ENCODE measurements around the gene SPTB. TPM values are rescaled to one million over a fixed set of nuclear protein-coding genes. Genes with fewer than 3 reads are reported as not detected.
A peak's percentile ranks its signal among the peaks of the same experiment; 100 is the strongest.

SPTB gene
- total and polyA plus RNA-seq, 9 of the 15 experiments (the other 6 are each of a cell fraction or from before 2014, with no cell fraction given) = 0.21 to 45.9 (median 11.7) TPM

DNA sequence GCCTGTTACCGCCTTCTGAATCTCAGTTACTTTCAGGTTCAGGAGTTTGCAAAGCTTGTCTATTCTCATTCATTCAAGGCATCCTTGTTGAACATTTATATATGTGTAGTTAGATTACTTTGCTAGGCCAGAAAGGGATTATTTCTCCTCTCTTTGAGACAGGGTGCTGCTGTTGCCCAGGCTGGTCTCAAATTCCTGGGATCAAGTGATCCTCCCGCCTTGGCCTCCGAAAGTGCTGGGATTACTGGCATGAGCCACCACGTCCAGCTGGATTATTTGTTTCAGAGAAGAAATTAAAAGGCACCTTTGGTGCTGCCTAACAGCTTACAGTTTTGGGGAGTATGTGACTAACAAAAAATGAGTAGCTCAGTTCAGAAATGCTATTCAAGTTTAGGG lies 35.3 kb upstream of the SPTB start:
- BruUV-seq (replicated peaks) = TSS peak; percentile 68
- H3K79me2 ChIP-seq (ENCODE audit: control insufficient read depth, insufficient read depth, low read length) = peaks cover 29% of the 10 kb centered on the region
- 8% methylated on average over 4 of the region's 4 CpGs for WGBS (ENCODE audit: insufficient coverage, low coverage, missing lambda C conversion rate)
- TF ChIP-seq, protein P1, sequence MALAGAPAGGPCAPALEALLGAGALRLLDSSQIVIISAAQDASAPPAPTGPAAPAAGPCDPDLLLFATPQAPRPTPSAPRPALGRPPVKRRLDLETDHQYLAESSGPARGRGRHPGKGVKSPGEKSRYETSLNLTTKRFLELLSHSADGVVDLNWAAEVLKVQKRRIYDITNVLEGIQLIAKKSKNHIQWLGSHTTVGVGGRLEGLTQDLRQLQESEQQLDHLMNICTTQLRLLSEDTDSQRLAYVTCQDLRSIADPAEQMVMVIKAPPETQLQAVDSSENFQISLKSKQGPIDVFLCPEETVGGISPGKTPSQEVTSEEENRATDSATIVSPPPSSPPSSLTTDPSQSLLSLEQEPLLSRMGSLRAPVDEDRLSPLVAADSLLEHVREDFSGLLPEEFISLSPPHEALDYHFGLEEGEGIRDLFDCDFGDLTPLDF (CRISPR knock-in tag; IDR thresholded peaks at IDR 0.05) = no peak
- TF ChIP-seq RAD51 (IDR thresholded peaks at IDR 0.05; ENCODE audit: borderline replicate concordance, low read depth) = no peak
- no peak for TF ChIP-seq HNRNPL (IDR thresholded peaks at IDR 0.05; ENCODE audit: low read depth, low read length)
- TF ChIP-seq ZBTB9 (CRISPR knock-in tag; IDR thresholded peaks at IDR 0.05) = no peak
- TF ChIP-seq POLR2B (IDR thresholded peaks at IDR 0.05; ENCODE audit: low read depth, partially characterized antibody) = no peak
- no peak for TF ChIP-seq CGGBP1 (CRISPR knock-in tag; IDR thresholded peaks at IDR 0.05)
- no peak for TF ChIP-seq NFE2L1 (tag; IDR thresholded peaks at IDR 0.05; ENCODE audit: borderline replicate concordance, low read depth)
- TF ChIP-seq BRD9 (IDR thresholded peaks at IDR 0.05; ENCODE audit: low read depth, partially characterized antibody) = no peak
- TF ChIP-seq, protein P2, sequence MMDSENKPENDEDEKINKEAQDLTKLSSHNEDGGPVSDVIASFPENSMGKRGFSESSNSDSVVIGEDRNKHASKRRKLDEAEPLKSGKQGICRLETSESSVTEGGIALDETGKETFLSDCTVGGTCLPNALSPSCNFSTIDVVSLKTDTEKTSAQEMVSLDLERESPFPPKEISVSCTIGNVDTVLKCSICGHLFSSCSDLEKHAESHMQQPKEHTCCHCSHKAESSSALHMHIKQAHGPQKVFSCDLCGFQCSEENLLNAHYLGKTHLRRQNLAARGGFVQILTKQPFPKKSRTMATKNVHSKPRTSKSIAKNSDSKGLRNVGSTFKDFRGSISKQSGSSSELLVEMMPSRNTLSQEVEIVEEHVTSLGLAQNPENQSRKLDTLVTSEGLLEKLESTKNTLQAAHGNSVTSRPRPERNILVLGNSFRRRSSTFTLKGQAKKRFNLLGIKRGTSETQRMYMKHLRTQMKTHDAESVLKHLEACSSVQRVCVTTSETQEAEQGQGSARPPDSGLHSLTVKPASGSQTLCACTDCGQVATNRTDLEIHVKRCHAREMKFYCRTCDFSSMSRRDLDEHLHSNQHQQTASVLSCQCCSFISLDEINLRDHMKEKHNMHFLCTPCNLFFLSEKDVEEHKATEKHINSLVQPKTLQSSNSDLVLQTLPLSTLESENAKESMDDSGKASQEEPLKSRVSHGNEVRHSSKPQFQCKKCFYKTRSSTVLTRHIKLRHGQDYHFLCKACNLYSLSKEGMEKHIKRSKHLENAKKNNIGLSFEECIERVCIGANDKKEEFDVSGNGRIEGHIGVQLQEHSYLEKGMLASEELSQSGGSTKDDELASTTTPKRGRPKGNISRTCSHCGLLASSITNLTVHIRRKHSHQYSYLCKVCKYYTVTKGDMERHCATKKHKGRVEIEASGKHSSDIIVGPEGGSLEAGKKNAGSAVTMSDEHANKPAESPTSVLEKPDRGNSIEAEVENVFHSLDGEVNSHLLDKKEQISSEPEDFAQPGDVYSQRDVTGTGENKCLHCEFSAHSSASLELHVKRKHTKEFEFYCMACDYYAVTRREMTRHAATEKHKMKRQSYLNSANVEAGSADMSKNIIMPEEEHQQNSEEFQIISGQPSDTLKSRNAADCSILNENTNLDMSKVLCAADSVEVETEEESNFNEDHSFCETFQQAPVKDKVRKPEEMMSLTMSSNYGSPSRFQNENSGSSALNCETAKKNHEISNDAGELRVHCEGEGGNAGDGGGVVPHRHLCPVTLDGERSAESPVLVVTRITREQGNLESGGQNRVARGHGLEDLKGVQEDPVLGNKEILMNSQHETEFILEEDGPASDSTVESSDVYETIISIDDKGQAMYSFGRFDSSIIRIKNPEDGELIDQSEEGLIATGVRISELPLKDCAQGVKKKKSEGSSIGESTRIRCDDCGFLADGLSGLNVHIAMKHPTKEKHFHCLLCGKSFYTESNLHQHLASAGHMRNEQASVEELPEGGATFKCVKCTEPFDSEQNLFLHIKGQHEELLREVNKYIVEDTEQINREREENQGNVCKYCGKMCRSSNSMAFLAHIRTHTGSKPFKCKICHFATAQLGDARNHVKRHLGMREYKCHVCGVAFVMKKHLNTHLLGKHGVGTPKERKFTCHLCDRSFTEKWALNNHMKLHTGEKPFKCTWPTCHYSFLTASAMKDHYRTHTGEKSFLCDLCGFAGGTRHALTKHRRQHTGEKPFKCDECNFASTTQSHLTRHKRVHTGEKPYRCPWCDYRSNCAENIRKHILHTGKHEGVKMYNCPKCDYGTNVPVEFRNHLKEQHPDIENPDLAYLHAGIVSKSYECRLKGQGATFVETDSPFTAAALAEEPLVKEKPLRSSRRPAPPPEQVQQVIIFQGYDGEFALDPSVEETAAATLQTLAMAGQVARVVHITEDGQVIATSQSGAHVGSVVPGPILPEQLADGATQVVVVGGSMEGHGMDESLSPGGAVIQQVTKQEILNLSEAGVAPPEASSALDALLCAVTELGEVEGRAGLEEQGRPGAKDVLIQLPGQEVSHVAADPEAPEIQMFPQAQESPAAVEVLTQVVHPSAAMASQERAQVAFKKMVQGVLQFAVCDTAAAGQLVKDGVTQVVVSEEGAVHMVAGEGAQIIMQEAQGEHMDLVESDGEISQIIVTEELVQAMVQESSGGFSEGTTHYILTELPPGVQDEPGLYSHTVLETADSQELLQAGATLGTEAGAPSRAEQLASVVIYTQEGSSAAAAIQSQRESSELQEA (IDR thresholded peaks at IDR 0.05; ENCODE audit: low read depth) = no peak
- no peak for TF ChIP-seq ZNF830 (CRISPR knock-in tag; IDR thresholded peaks at IDR 0.05)
- TF ChIP-seq FOXA1 (IDR thresholded peaks at IDR 0.05; ENCODE audit: borderline replicate concordance) = no peak
- TF ChIP-seq HNRNPUL1 (IDR thresholded peaks at IDR 0.05; ENCODE audit: low read length) = no peak

More for the DNA sequence above, 35.3 kb upstream of the SPTB start:
- H3K4me3 ChIP-seq = peak overlapping the region; percentile 78
- H3K4me2 ChIP-seq (ENCODE audit: insufficient read depth, low read length) = peak overlapping the region; percentile 82
- no peaks in the 10 kb centered on the region for H4K20me1 ChIP-seq (replicated peaks; ENCODE audit: control insufficient read depth, insufficient read depth, low read length)
- peaks cover 0 to 3% of the 10 kb centered on the region in 2 experiments; a peak in 2 of 5 replicates for H3K4me1 ChIP-seq (replicated peaks in 1 of 2; ENCODE audit: control insufficient read depth in 2 of 2, insufficient read depth in 2 of 2, low read length in 2 of 2)
- no peaks in the 10 kb centered on the region for H3K9me1 ChIP-seq (ENCODE audit: control insufficient read depth, insufficient read depth, low read length)
- in situ Hi-C loops (cut with MboI) (no loop called here), intact Hi-C loops (cut with micrococcal nuclease) (no loop called here)
- peak overlapping the region; percentile 87 to 100; a peak in 3 of 4 replicates for H3K9ac ChIP-seq (ENCODE audit: insufficient read depth in 1 of 2, low read depth in 2 of 2, low read length in 2 of 2)
- no peaks in the 10 kb centered on the region for H3K27me3 ChIP-seq (ENCODE audit: control insufficient read depth in 2 of 2, insufficient read depth in 2 of 2, low read length in 2 of 2)
- DNase-seq (ENCODE audit: extremely low read depth in 1 of 4, low spot score in 3 of 4) = no peak
- ChIA-PET CTCF (ENCODE audit: low intra/inter-chr PET ratio) (no interaction called here), POLR2A (interaction anchor here (0.6 to 2.1 kb wide), 8 partner anchors 10 to 1293 kb away, joined by 3 to 10 read pairs (median 4); partner anchors contain the start of gene PLEKHG3)
- no peak for ATAC-seq
- H3K27ac ChIP-seq (ENCODE audit: extremely low read depth, low read depth, low read length) = peak overlapping the region; percentile 86
- no peak for FAIRE-seq
- H3K9me3 ChIP-seq (replicated peaks; ENCODE audit: control insufficient read depth, insufficient read depth, low read depth, low read length) = no peaks in the 10 kb centered on the region; the same call in 1 of the 2 replicates
- peaks cover 10% of the 10 kb centered on the region; the same call in 2 of the 3 replicates for H3K36me3 ChIP-seq (ENCODE audit: control insufficient read depth, insufficient read depth, low read length)
- H2AFZ ChIP-seq (ENCODE audit: low read depth, low read length) = peak overlapping the region; percentile 85

All from K562 (cell line).